Epithelial cell of prostate (primary cell): ENCODE data around the gene DNAJB12.
"Not testable (repeated sequence)": the region's sequence is repeated elsewhere in the genome, so short reads cannot be mapped to it uniquely, and the experiment has no call there.

Experiments
- DNase-seq: peaks from one replicate; pipeline ENCODE4 v3.0.0-alpha.2; 2011; ENCODE audit warnings: low read depth, low spot score
- H3K27ac ChIP-seq: fragments of 450-650 bp; 2 replicates; pipeline ENCODE4 v1.5.1; 2017; ENCODE audit warnings: mild to moderate bottlenecking

DNAJB12 gene

GRCh38 chr10:72332423-72333111, 22.2 kb downstream of the DNAJB12 start:
- H3K27ac ChIP-seq = peak overlapping the region; percentile 100
- DNase-seq = no peak

- DNase-seq = peak; percentile 95
- peak overlapping the region; percentile 100 for H3K27ac ChIP-seq
Measured at GRCh38 chr10:72331575-72332422, 22.9 kb downstream of the DNAJB12 start.

- no peak for DNase-seq
- peak overlapping the region; percentile 100 for H3K27ac ChIP-seq
Measured at GRCh38 chr10:72330069-72330426, 24.7 kb downstream of the DNAJB12 start.

GRCh38 chr10:72329290-72330068, 25.2 kb downstream of the DNAJB12 start:
- H3K27ac ChIP-seq = peak overlapping the region; percentile 100
- no peak for DNase-seq

GRCh38 chr10:72328829-72329204, 25.9 kb downstream of the DNAJB12 start:
- peak overlapping the region; percentile 100 for H3K27ac ChIP-seq
- DNase-seq = no peak

GRCh38 chr10:72328045-72328828, 26.5 kb downstream of the DNAJB12 start:
- H3K27ac ChIP-seq = peak overlapping the region; percentile 100
- DNase-seq = no peak

- peak overlapping the region; percentile 100 for H3K27ac ChIP-seq
- DNase-seq = not testable (repeated sequence)
Measured at GRCh38 chr10:72326665-72327603, 27.8 kb downstream of the DNAJB12 start.

- H3K27ac ChIP-seq = peak overlapping the region; percentile 100
- DNase-seq = not testable (repeated sequence)
Measured at GRCh38 chr10:72325243-72326175, 29.2 kb downstream of the DNAJB12 start.

- DNase-seq = no peak
- peak overlapping the region; percentile 100 for H3K27ac ChIP-seq
Measured at GRCh38 chr10:72323771-72324191, 30.9 kb downstream of the DNAJB12 start.

GRCh38 chr10:72323108-72323749, 31.5 kb downstream of the DNAJB12 start:
- DNase-seq = no peak
- peak overlapping the region; percentile 100 for H3K27ac ChIP-seq

GRCh38 chr10:72322280-72323058, 32.2 kb downstream of the DNAJB12 start:
- peak; percentile 91 for DNase-seq
- peak overlapping the region; percentile 100 for H3K27ac ChIP-seq

GRCh38 chr10:72322030-72322279, 32.8 kb downstream of the DNAJB12 start:
- peak; percentile 92 for DNase-seq
- peak overlapping the region; percentile 100 for H3K27ac ChIP-seq

GRCh38 chr10:72321248-72322029, 33.3 kb downstream of the DNAJB12 start:
- no peak for DNase-seq
- peak overlapping the region; percentile 100 for H3K27ac ChIP-seq

- DNase-seq = peak; percentile 93
- H3K27ac ChIP-seq = peak overlapping the region; percentile 100
Measured at GRCh38 chr10:72320676-72321247, 34.0 kb downstream of the DNAJB12 start.

- peak; percentile 97 for DNase-seq
- peak overlapping the region; percentile 100 for H3K27ac ChIP-seq
Measured at GRCh38 chr10:72319416-72320254, 35.1 kb downstream of the DNAJB12 start.
